ENCODE measurements around the gene MS4A13.
A peak's percentile ranks its signal among the peaks of the same experiment; 100 is the strongest.
"Not testable (repeated sequence)": the region's sequence is repeated elsewhere in the genome, so short reads cannot be mapped to it uniquely, and the experiment has no call there.

Gene MS4A13, protein sequence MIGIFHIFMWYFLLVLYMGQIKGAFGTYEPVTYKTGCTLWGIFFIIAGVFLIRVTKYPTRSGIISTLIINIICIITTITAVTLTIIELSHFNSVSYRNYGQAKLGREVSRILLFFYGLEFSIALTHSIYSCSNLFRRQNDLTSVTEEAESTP

DNA sequence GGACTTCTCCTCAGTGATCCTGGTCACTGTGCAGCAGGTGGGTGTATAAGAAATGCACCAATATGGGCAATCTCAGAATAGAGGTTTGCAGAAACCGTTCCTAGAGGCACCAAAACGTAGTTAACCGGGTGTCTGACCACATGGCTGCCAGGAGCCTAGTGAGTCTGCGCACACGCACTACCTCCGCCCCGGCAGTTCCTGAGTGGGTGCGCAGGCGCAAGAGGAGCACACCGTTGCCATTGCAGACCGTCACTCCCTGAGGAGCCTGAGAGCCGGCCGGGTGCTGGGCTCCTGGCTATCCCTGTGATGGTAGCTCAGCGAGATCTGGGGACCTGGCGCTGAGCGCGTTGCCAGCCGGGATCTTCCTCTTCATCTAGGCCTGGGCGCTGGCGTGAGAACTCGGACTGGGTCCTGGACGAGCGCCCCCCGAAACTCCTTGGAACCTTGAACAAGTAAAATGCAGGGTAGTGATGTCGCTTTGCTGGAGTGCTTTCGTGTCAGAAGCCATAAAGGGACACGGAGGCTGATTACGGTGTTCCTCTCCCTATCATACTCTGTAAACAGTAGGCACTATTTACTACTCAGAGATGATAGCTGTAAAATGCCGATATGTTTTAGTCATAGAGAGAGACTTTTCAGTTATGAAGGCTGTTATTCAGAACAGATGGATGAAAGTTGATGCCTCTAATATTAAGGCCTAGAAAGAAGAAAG lies at the start of gene MS4A13:
Gene MS4A13 (plus strand): TSS at position 249 of the 712 bp plus-strand sequence. CDS start 2,692 bp downstream, outside the sequence.
- no peak for DNase-seq (ENCODE audit: low spot score)

DNA sequence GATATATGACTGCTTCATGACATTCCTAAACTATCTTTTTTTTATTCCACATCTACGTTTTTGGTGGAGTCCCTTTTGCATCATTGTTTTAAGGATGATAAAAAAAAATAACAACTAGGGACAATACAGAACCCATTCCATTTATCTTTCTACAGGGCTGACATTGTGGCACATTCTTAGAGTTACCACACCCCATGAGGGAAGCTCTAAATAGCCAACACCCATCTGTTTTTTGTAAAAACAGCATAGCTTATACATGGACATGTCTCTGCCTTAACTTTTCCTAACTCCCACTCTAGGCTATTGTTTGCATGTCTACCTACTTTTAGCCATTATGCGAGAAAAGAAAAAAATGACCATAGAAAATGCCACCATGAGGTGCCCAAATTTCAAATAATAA lies 46.4 kb upstream of the MS4A13 start:
- no peak for DNase-seq (ENCODE audit: low spot score)

DNA sequence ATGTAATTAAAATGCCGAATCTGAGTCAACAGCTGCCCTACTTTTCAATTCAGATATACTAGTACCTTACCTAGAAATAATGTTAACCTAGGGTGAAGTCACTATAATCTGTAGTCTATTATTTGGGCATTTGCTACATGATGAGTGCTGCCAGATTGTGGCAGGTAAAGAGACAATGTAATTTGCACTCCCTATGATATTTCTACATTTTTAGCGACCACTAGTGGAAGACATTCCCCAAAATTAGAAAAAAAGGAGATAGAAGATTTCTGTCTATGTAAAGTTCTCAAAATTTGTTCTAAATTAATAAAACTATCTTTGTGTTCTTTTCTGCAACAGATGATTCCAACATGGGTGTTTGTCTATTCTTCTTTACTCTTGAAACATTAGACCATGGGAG lies 45.5 kb upstream of the MS4A13 start:
- no peak for DNase-seq (ENCODE audit: low spot score)

DNA sequence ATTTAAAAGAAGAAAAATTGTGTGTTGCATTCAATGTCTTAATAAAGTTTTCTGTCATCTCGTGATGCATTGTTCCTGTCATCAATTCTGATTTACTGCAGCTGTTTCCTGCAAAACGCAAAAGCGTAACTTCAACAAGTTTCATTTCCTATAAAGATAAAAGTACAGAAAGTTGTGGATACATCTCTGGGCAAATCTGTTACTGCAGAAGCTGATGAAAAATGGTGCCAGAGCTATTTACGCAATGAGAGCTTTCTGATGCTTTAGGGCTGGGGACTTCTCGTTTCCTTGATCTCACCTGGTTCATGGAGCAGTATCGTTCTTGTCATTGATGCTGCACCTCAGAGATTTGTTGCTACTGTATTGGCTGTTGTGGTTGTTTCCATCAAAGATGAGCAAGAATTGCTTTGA lies 38.2 kb upstream of the MS4A13 start:
- no peak for DNase-seq (ENCODE audit: low spot score)

DNA sequence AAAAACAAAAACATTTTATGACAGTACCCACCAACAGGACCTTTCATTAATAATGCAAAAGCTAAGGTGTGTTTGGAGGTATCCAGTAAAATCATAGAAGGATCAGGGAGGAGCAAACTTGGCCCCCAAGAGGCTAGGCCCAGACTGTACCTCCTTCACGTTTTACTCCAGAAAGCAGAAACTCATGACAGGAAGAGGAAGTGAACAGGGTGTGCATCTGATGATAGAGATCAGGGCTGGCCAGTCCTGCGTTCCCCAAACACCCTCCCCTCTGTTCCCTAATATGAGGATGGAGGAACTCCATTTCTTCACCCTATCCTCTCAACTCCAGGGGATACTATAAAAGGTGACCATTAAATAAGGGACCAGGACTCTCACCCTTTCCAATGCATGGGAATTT lies 32.8 kb upstream of the MS4A13 start:
- DNase-seq (ENCODE audit: low spot score) = no peak

DNA sequence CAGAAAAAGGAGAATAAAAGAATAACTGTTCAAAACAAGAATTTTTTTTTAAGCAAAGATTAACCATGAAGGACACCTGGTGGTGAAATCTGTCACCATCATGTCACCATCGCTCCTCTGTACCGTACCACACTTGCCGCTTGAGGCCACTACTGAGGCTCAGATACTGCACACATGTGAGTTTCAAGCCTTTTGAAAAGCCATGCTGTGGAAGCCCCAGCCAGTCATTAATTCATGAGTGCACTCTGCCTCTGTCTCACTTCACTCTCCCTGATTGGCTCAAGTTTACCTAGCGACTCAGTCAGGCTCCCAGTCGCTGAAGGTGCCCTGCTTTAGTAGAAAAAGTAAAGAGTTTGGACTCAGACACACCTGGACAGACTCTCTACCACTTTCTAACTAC lies 29.2 kb upstream of the MS4A13 start:
- peak; percentile 26 for DNase-seq (ENCODE audit: low spot score)

DNA sequence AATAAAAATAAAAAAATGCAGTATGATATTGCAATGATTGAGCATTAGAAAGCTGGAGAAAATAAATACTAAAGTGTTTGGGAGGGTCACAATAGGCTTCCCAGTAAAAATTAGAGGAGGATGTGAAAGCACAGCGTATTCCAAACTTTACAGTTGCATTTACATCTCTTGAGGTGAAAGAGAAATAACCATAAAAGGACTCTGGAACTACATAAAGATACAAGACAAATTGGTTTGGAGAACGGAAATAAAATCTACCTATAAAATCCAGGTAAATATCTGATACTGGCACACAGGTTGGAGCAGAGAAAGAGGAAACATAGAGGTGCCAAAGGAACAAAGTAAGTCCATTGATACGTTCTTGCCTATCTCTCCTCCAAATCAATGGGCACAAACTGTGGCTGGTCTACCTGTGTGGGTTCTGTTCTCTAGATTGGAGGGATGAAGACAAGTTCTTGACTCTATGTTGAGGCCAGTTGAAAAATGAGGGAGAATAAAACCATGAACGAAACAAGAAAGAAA lies 22.6 kb upstream of the MS4A13 start, which contains the start of gene MS4A12:
Gene MS4A12 (plus strand): TSS at position 291 of the 522 bp plus-strand sequence. CDS start 4,541 bp downstream, outside the sequence.
- no peak for DNase-seq (ENCODE audit: low spot score)

DNA sequence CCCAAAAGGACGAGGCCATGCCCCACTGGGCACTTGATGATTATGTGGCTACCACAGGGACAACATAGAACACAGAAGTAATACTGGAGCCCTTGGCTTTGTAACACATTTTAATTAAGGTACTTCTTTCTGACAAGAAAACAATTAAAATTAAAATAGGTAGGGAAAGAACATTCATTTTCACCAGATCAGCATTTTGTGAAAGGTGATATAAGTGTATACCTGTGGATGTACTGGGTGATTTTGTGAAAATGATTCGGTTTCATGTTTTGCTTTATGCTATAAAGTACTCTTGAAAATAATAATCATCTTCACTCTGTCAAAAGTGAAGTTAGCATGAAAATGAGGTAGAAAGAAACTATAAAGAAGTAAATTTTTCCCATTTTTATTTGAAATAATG lies 21.7 kb upstream of the MS4A13 start:
- no peak for DNase-seq (ENCODE audit: low spot score)

DNA sequence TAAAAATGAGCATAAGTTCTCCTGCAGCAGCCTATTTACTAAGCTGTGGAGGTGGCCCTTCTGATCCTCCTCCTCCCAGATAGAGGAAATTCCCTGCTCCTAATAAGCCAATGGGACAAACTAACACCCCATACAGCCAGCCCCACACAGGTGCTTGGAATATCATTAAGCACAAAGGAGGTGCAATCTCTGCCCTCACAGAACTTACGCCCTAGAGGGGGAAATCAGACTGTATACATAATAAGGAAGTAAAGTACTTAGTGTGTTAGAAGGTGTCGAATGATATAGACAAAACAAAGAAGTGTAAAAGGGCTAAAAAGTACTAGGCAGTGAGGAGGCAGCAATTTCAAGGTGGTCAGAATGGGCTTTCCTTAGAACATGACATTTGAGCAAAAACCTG lies 16.8 kb upstream of the MS4A13 start:
- DNase-seq (ENCODE audit: low spot score) = no peak

DNA sequence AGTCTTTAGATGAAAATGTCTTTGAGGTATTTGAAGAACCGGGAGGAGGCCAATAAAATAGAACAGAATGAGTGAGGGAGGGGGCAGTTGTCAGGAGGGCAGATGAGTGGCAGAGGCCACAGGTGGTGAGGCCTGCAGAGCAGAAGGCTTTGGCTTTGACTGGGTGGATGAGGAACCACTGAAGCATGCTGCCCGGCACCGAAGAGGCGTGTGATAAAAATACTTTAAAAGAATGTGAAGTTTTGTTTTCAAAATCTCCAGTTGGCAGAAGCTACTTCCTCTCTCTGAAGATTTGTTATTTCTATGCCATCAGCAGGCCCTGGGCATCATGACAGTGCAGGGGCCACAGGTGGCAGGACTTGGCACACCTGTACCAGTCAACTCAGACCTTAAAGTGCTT lies 16.3 kb upstream of the MS4A13 start:
- no peak for DNase-seq (ENCODE audit: low spot score)

DNA sequence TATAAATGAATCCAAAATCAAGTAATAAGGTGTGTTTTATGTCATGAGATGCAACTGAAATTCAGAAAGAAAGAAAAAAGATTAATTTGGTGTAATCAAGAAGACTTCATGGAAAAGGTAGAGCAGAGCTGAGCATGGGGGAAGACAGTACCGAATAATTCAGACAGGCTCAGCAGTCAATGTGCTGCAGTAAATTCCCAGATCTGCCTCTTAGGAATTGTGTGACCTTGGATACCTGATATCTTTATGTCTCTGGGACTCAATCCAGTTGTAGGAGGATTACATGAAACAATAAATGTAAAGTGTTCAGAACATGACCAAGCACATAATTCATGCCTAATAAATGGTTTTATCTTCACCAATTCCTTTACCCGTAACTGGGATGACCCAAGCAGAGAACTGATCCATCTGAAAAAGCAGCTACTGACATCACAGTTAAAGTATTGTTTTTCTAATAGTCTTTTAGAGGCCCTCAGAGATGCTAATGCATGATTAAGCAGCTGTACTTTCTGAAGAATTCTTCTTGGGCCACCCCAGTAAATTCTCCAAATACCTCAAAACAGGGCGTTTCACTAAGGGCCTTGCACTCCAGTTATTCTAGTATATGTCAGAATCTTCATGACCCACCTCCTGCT lies 14.8 kb upstream of the MS4A13 start:
- DNase-seq (ENCODE audit: low spot score) = no peak

DNA sequence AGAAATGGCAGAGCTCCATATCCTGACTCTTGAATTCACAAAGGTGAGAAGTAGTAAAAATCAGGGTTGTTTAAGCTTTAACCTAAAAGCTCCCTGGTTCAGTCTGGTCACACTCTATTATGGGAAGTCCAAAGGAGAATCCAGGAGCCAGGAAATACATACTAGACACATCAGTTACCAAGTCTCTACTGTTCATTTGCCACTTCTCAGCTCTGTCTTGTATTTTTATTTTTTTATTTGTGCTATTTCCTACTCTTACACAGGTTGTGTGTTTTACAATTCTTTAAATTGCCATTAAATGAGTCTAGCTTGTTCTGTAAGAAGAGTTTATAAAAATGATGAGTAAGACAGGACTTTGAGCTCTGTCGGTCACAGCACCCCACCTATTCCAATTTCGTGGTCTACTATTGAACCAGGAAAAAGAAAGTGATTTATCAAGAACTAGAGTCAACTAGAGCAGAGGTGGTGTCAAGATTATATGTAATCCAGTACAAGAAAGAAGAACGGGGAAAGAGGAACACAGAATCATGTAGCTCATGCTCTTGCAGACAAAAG lies 12.9 kb upstream of the MS4A13 start:
- no peak for DNase-seq (ENCODE audit: low spot score)

DNA sequence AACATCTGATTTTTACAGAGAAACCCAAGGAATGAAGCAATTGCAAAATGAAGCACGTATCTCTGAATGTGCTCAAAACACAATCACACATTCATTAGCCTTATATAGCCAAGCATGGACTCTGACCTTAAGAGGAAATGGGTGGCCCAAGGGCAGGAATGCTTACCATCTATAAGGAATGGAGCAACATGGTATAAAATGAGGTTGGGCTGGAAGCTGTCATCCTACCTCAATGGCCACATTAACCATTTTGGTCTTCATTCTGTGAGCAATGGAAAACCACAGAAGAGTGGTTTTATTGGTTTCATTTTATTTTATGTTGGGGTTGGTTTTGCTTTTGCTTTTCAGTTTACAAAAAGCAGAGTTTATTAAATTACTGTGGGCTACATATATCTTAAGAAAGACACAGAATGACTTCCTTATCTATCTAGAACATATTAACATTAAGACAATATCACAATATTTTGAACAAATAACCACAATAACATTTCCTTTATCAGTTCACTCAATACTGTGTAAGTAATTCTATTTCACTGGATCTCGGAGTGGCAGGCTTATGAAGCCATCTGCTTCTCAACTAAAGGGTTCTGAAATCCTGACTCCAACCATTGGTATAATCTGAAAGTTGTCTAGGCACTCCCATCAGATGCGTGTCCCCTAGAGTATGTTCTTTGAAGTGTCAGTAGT lies 10.8 kb upstream of the MS4A13 start:
- no peak for DNase-seq (ENCODE audit: low spot score)

DNA sequence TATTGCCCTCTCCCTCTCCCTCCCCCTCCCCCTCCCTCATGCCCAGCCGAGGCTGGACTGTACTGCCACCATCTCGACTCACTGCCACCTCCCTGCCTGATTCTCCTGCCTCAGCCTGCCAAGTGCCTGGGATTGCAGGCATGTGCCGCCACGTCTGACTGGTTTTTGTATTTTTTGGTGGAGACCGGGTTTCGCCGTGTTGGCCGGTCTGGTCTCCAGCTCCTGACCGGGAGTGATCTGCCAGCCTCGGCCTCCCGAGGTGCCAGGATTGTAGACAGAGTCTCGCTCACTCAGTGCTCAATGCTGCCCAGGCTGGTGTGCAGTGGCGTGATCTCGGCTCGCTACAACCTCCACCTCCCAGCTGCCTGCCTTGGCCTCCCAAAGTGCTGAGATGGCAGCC lies 5.6 kb upstream of the MS4A13 start:
- DNase-seq (ENCODE audit: low spot score) = not testable (repeated sequence)

DNA sequence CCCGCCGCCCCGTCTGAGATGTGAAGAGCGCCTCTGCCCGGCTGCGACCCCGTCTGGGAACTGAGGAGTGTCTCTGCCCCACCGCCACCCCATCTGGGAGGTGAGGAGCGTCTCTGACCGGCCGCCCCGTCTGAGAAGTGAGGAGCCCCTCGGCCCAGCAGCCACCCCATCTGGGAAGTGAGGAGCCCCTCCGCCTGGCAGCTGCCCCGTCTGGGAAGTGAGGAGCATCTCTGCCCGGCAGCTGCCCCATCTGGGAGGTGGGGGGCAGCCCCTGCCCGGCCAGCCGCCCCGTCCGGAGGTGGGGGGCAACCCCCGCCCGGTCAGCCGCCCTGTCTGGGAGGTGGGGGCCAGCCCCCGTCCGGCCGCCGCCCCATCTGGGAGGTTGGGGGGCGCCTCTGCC lies 5.0 kb upstream of the MS4A13 start:
- DNase-seq (ENCODE audit: low spot score) = not testable (repeated sequence)

DNA sequence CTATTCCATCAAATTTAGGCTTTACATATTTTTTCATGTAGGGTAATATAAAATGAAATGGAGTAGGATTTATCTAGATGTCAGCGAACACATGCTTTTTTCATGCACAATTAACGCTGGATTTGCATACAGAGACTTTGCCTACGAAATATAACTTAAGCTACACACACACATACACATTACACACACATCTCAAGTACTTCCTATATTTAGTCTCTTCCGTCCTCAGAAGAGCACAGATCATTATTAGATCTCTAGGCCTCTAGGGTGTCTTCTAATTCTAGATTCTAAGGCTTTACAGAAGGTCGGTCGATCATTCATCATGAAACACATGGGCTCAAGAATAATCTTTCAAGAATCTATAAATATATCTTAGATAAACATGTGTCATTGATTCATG lies 3.8 kb upstream of the MS4A13 start:
- no peak for DNase-seq (ENCODE audit: low spot score)

DNA sequence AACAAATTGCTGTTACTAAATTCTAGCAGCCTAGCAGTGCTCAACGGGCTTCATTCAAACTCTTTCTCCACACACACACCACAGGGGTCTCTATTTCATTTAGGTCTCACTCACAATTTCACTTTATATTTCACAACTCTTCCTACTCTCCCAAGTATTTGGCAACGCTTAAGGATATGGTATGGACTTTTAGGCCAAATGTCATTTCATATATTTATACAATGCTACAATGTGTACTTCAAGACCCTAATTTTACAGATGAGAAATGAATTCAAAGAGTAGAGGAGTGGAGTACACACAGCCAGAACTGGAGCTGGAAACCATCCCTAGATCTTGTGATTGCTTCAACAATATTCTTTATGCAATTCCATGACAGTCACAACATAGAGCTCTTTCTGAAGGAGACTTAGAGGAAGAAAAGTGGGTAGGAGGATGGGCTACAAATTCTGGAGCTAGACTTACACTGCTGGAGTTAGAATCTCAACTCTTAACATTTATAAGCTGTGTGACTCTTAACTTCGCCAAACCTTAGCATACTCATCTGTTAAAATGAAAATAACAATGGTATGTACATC lies 2.5 kb upstream of the MS4A13 start:
- DNase-seq (ENCODE audit: low spot score) = no peak

DNA sequence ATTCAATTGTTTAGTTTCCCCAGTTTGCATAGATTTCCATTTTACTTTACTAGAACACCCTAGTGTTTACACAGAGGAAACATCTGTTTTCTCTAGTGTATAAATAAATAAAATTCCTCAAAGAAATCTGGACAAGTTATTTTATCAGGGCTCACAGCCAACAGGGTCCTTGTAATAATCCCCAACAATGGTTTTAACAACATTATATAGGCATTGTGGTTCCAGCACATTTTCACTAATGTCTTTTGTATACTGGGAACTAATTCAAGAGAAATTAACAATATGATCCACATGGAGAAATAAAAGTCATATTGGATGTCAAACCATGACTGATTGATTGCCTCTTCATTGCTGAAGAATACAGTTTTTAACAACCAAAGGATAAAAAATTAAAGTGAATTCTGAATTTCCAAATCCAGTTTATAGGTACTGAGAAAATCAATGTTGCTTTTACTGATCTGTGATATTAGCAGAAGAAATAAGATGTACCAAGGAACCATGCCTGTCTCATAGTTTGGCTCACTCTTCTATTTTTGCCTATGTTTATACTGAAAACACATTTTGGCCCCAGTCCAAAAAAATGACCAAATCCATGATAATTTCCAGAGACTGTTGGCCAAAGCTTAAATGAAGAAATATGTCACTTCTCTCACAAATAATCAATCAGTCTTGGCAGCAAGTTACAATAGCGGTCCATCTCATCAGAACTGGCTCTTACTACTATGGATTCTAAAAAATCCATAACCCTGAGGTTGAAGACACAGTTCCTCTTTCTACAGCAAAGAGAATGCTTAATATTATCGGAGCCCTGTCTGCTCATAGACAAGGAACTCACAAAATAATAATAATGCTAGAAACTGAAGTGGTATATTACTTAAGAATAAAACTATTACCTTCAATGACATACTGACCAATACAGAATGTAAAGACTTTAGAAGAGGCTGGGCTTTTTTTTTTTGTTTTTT lies 1.4 kb upstream of the MS4A13 start:
- no peak for DNase-seq (ENCODE audit: low spot score)

DNA sequence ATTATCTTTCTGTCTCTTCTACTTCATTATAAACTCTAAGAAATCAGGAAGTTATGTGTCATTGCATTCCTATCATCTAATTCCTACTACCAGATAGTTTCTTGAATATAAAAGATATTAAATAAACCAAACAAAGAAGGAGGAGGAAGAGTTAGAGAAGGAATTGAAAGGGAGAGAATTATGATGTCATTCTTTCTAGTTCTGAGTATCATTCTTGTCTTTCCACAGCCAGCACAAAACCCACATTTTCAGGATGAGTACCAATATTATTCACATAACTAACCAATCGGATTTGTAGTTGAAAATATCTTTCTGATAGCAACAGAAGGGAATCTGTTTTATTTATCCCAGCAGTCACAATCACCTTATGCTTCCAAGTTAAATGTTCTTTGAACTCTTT lies 13.3 kb downstream of the MS4A13 start:
- DNase-seq (ENCODE audit: low spot score) = no peak

DNA sequence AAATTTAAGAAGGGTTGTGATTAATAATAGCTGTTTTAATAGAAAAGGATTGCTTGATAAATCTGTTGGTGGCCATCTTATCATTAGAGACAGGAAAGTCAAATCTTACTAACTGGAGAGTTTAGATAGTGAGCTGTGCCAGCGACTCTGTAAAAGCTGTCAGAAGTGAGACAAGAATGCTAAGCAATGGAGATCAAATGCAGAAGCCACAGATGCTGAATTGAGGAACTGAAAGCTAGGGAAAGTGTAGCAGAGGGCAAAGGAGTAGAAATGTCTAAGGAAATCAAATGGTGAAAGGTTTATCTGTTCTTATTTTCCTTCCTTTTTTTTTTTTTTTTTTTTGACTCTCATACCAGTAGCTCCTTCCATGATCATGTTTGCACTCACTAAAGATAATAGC lies 13.7 kb downstream of the MS4A13 start:
- DNase-seq (ENCODE audit: low spot score) = no peak

Measured in cerebellar cortex (tissue), 1 donor.